Stimulated activated naive CD8-positive, alpha-beta T cell treated with anti-CD3 and anti-CD28 coated beads, Interleukin-15, Interleukin-2, amounts not matched to agents 100 ng/mL and 50 ng/mL, for 24 hours (primary cell): Measurements from ENCODE around the gene JADE1.

Experiments used
- H3K27ac Mint-ChIP-seq: one replicate; pipeline ENCODE4 v1.8.0; 2021; ENCODE audit warnings: mild to moderate bottlenecking, mixed read lengths
- H3K27me3 Mint-ChIP-seq: one replicate; pipeline ENCODE4 v1.8.0; 2021; ENCODE audit warnings: mixed read lengths
- H3K36me3 Mint-ChIP-seq: one replicate; pipeline ENCODE4 v1.8.0; 2021; ENCODE audit warnings: low read depth, mixed read lengths
- H3K4me1 Mint-ChIP-seq: one replicate; pipeline ENCODE4 v1.8.0; 2021; ENCODE audit warnings: low read depth, mixed read lengths
- H3K4me3 Mint-ChIP-seq: one replicate; pipeline ENCODE4 v1.8.0; 2021; ENCODE audit warnings: mild to moderate bottlenecking, mixed read lengths
- H3K9me3 Mint-ChIP-seq: one replicate; pipeline ENCODE4 v1.8.0; 2021; ENCODE audit warnings: mixed read lengths

JADE1 gene

DNA sequence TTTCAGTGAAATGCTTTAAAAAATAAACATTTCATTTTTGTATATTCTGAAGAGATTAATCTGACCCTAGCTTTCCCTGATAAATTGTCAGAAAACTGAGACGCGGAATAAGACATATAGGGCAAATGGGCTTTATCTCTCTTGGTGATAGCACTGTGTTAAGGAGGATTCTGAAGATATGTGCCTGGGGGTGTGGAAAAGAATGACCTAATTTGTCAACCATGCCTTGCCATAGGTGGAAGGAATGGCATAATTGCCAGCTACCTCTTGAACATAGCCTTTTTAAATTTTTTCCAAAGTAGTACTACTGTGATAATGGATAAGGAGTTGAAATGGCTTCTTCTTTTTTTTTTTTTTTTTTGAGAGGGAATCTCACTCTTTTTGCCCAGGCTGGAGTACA lies 11.7 kb downstream of the JADE1 start:
- H3K27ac Mint-ChIP-seq = no peak overlapping the region

DNA sequence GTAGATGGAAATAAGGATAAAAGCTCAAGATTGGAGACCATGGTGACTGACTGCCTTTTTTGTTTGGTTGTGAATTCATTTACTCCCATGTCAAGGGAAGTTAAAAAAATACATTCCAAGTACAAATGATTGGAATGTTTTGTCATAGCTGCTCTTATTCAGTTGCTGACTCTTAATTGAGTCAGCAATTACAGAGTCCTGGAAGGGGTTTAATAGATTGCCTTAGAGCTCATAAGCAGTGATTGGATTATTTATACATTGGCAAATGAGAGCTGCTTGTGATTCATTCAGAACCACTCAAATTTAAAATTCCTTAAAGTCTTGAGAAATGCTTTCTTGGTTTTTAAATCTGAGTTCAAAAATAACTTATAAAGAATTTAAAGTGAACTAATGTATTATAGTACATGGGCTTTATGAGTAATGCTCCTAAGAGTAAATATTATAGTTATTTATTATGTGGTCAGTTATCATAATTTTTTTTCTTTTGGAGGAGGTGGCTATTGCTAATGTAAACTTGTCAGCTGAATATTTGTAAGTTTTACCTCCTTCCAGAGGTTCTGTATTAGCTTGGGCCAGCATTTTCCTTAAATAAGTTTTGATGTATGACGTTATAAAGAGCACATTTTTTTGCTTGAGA lies 13.6 kb downstream of the JADE1 start:
- peaks cover 82% of the 10 kb centered on the region for H3K4me1 Mint-ChIP-seq
- no peaks in the 10 kb centered on the region for H3K27me3 Mint-ChIP-seq
- no peaks in the 10 kb centered on the region for H3K9me3 Mint-ChIP-seq
- H3K36me3 Mint-ChIP-seq = peaks cover 38% of the 10 kb centered on the region
- H3K4me3 Mint-ChIP-seq = no peak overlapping the region
- H3K27ac Mint-ChIP-seq = no peak overlapping the region

More for the DNA sequence above, 11.7 kb downstream of the JADE1 start:
- Mint-ChIP-seq H3K36me3 (peaks cover 42% of the 10 kb centered on the region), H3K4me3 (no peak overlapping the region), H3K27me3 (no peaks in the 10 kb centered on the region), H3K9me3 (no peaks in the 10 kb centered on the region), H3K4me1 (peaks cover 79% of the 10 kb centered on the region)

DNA sequence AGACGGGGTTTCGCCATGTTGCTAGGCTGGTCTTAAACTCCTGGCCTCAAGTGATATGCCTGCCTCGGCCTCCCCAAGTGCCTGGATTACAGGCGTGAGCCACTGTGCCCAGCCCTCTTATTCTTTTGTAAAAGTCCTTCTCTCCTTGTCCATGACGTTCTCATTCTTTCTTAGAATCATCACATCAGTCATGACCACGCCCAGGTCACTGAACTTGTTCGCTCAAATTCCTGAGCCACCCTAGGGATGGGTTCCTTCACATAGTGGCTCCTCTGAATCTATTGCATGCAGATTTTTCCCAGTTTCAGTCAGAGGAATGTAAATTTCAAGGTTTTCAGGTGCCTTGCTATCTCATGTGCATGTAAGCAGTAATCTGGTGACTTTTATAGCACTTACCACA lies 15.7 kb downstream of the JADE1 start:
- H3K36me3 Mint-ChIP-seq = peaks cover 32% of the 10 kb centered on the region
- H3K4me3 Mint-ChIP-seq = no peak overlapping the region
- H3K27me3 Mint-ChIP-seq = no peaks in the 10 kb centered on the region
- no peaks in the 10 kb centered on the region for H3K9me3 Mint-ChIP-seq
- H3K4me1 Mint-ChIP-seq = peaks cover 68% of the 10 kb centered on the region
- no peak overlapping the region for H3K27ac Mint-ChIP-seq

DNA sequence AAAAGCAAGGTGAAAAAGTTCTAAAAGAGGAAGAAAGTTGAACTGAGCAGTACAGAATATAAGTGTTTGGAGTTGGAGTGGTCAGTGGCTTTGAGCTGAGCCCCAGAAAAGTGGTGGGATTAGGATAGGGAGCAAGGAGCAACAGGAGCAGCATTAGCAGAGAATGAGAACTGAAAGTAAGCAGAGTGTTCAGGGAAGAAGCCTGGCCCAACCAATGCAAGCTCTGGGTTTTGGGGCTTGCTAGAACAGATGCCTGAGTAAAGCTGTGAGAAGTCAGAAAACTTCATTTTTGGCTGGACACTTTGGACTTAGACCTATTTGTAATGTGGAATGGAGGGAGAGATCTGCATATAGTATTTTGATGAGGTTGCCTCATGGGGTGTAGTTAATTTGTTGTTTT lies 17.8 kb downstream of the JADE1 start:
- Mint-ChIP-seq H3K36me3 (peaks cover 30% of the 10 kb centered on the region), H3K27ac (no peak overlapping the region)

DNA sequence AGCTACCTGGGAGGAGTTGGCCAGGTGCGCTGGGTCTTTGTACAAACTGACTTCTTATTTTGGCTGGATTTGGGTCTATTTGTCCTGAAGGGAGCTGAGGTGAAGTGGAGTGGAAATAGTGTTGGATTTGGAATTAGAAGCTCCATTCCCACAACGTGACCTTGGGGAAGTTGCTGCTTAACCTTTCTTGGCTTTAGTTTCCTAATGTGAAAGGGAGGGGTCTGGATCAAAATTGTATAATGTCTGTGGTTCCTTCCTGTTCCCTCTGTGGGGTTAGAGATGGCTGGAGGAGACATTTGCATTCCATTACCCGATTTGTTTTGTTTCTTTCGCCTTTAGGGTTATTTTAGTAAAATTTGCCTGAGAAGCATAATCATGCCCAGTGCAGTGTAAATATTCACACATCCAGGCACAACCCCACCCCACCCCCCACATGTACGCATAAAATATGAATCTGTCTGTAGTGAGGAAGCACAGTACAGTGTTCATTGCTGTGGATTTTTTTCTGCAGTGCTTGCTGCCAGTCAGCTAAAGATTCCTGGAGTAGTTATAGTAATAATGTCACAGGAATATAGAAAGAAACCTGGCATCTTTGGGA lies 21.5 kb downstream of the JADE1 start:
- no peak overlapping the region for H3K4me3 Mint-ChIP-seq
- no peaks in the 10 kb centered on the region for H3K27me3 Mint-ChIP-seq
- H3K27ac Mint-ChIP-seq = no peak overlapping the region
- no peaks in the 10 kb centered on the region for H3K9me3 Mint-ChIP-seq
- H3K4me1 Mint-ChIP-seq = peaks cover 41% of the 10 kb centered on the region
- H3K36me3 Mint-ChIP-seq = peaks cover 35% of the 10 kb centered on the region

More for the DNA sequence above, 17.8 kb downstream of the JADE1 start:
- H3K9me3 Mint-ChIP-seq = no peaks in the 10 kb centered on the region
- no peaks in the 10 kb centered on the region for H3K27me3 Mint-ChIP-seq
- peaks cover 67% of the 10 kb centered on the region for H3K4me1 Mint-ChIP-seq
- no peak overlapping the region for H3K4me3 Mint-ChIP-seq

DNA sequence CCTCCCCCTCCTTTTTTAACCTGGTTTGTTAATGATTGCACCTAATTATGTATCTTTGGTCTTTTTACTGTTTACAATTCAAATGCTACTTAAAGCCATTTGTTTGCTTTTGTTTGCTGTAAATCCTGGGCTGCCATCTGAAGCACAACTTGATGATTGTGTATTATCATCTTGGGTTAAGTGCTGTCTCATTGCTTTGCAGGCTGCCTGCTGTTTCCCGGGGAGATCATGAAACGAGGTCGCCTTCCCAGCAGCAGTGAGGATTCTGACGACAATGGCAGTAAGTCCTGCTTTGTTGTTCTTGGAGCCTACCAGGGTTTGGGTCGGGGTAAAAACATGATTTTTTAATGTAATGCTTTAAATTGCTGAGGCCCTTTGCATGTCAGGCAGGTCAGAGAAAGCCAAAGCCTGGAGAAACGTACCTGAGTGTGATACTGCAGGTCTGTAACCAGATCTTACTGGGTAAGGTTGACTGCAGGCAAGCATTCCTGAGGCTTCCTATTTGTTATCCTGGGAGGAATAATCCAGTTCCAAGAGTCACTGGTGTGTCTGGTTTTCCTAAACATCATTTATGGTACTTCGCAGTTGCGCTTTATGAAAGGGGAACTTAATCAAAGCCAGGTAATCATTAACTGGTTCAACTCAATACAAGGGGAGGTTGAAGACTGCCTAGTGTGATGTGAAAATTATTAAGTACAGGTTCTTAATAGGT lies 22.2 kb downstream of the JADE1 start:
- Mint-ChIP-seq H3K4me1 (peaks cover 38% of the 10 kb centered on the region), H3K4me3 (no peak overlapping the region), H3K27ac (peak overlapping the region; percentile 76), H3K27me3 (no peaks in the 10 kb centered on the region), H3K9me3 (no peaks in the 10 kb centered on the region), H3K36me3 (peaks cover 35% of the 10 kb centered on the region)

DNA sequence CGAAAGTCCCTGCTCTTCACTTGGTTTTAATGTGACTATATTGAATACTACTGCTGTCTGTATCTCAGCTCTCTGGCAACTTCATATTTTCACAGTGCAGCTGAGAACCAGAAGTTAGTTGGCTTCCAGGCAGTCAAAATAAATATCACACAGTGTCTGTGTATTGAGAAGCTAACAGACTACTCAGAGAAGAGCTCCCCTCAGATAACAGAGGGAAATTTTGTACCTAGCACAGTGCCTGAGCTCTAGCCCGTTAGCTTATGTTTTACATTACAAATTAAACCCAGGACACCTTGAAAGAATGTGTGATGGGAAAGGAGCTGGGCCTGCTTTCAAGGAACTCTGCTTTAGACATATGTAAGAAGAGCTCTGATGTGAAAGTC lies 22.7 kb downstream of the JADE1 start:
- Mint-ChIP-seq H3K9me3 (no peaks in the 10 kb centered on the region), H3K27me3 (no peaks in the 10 kb centered on the region), H3K4me1 (peaks cover 38% of the 10 kb centered on the region), H3K27ac (no peak overlapping the region), H3K4me3 (no peak overlapping the region), H3K36me3 (peaks cover 35% of the 10 kb centered on the region)

DNA sequence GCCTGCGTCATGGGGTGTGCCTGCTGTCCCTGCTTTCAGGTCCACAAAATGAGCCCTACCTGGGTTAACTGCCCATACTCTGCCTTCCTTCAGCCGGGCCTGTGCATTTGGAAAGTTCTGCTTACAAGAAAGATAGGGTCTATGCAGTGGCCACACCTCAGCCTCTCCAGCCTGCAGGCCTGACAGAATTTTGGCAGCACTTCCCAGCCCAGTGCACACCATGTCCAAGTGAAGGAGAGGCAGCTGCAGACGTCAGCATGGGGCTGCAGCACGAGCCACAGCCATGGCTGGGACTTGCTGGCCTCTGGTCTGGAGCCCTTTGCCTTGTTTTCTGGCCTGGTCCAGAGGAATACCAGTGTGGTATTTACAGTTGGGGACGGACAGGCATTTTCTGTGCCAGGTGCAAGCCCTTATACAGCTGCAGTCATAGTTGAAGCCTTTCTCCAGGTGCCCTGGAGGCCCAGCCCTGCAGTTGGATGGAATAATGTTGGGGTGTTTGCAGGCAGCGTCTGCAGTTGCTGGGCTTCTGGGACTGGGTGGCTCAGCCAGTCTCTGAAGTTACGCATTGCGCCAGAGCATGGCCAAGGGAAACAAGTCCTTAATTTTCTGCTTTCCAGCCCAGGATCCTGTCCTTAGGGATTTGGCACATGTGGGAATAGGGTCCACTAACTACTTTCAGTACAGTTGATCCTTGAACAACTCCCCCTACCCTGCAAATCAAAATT lies 26.2 kb downstream of the JADE1 start:
- H3K27me3 Mint-ChIP-seq = no peaks in the 10 kb centered on the region
- no peak overlapping the region for H3K27ac Mint-ChIP-seq
- no peak overlapping the region for H3K4me3 Mint-ChIP-seq
- peaks cover 19% of the 10 kb centered on the region for H3K36me3 Mint-ChIP-seq
- peaks cover 45% of the 10 kb centered on the region for H3K4me1 Mint-ChIP-seq
- H3K9me3 Mint-ChIP-seq = no peaks in the 10 kb centered on the region

DNA sequence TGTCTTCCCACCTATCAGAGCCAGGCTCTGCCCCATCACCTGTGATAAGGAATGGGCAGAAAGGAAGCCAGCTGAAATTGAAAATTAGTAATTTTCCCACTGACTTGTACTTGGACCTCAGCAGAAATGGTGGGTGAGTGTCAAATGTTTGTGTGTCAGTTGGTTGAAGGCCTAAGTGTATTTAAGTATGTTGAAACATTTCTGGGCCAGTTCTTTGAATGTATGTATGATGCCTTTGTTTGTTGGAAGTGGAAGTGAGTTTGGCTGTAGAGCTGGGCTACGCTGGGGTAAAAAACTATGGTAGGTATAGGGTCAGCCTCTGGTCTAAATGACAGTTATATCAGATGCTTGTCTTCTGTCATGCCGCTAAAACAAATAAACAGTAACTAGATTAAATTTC lies 27.7 kb downstream of the JADE1 start:
- H3K4me1 Mint-ChIP-seq = peaks cover 44% of the 10 kb centered on the region
- H3K27ac Mint-ChIP-seq = no peak overlapping the region
- no peak overlapping the region for H3K4me3 Mint-ChIP-seq
- H3K9me3 Mint-ChIP-seq = no peaks in the 10 kb centered on the region
- peaks cover 22% of the 10 kb centered on the region for H3K36me3 Mint-ChIP-seq
- no peaks in the 10 kb centered on the region for H3K27me3 Mint-ChIP-seq

DNA sequence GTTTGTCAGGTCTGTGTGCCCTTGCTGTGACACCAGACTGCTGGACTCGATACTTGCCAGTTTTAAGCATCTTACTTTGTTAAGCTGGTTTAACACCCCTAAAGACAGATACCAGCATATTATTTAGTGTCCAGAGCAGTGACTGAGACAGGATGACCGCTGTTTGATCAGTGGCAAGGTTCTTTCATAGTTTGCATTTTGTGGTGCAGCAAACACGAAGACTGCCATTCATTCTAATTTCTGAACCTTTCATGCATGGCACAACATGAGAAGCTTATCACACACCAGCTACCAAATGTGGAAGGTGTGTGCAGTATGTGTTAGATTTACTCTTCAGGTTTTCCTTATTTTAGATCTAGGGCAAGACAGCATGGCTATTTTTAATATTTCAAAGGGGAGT lies 28.2 kb downstream of the JADE1 start:
- Mint-ChIP-seq H3K4me1 (peaks cover 44% of the 10 kb centered on the region), H3K36me3 (peaks cover 21% of the 10 kb centered on the region), H3K27me3 (no peaks in the 10 kb centered on the region), H3K27ac (no peak overlapping the region), H3K9me3 (no peaks in the 10 kb centered on the region), H3K4me3 (no peak overlapping the region)

DNA sequence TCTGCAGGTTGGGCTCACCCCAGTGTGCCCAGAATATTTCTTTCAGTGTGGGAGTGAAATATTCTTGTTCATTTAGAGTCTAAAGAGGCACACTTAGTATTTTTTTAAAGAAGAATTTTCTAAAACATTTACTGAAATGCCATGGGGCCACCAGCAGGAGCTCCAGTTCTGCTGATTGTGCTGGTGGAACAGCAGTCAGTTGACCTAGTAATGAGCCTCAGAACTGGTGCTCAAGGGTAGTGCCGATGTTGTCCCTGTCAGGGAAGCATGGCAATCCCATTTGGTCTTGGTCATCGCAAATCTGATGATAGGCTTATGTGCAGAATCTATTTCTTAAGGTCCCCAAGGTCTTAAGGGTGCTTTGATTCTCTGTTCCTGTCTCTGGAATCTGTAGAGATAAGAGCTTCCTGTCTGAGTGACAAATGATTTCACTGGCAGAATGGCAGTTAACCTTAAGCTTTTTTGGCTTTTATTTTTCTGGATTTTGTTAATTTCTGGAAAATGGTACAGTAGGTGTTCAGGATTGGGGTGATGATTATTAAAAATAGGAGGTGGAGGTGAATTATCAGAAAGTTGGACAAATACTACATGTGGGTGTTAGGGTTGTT lies 31.3 kb downstream of the JADE1 start:
- Mint-ChIP-seq H3K27me3 (no peaks in the 10 kb centered on the region), H3K4me3 (no peak overlapping the region), H3K36me3 (peaks cover 41% of the 10 kb centered on the region), H3K27ac (peak overlapping the region; percentile 32), H3K9me3 (no peaks in the 10 kb centered on the region), H3K4me1 (peaks cover 44% of the 10 kb centered on the region)

DNA sequence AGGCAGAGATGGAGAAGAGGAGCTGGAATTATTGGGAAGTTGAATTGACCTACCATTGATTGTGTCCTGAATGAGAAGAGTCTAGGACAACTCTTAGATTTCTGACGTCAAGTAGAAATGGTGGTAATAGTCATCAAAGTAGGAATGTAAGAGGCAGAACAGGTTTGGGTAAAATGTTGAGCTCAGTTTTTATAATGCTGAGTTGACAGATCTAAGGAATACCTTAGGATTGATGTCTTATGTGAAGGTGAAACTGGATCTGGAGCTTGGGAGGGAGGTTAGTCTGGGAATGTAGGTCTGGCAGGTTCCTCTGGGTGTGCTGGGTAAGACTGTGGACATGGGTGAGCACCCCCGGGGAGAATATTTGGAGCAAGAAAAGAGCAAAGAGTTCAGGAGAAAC lies 31.9 kb downstream of the JADE1 start:
- peaks cover 42% of the 10 kb centered on the region for H3K4me1 Mint-ChIP-seq
- H3K36me3 Mint-ChIP-seq = peaks cover 45% of the 10 kb centered on the region
- H3K27me3 Mint-ChIP-seq = no peaks in the 10 kb centered on the region
- no peaks in the 10 kb centered on the region for H3K9me3 Mint-ChIP-seq
- peak overlapping the region; percentile 32 for H3K27ac Mint-ChIP-seq
- H3K4me3 Mint-ChIP-seq = no peak overlapping the region

DNA sequence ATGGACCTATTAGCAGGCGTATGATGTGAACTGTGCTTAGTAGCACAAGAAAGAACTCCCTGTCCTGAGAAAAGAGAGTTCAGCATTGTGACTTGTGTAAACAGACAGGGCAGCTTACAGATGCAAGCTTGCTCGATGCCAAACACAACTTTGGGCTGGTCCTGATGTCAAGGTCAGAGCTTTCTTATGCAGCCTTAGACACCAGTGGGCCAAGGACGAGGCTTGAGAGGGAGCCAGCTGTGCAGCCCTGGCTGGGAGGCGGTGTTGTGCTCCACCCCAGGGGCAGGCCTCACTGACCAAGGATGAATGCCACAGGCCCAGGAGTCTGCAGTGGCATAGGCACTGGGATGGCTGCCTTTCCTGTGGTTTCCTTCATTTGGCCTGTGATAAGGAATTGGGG lies 35.4 kb downstream of the JADE1 start:
- peaks cover 13% of the 10 kb centered on the region for H3K4me1 Mint-ChIP-seq
- no peaks in the 10 kb centered on the region for H3K27me3 Mint-ChIP-seq
- peaks cover 78% of the 10 kb centered on the region for H3K36me3 Mint-ChIP-seq
- no peak overlapping the region for H3K4me3 Mint-ChIP-seq
- H3K27ac Mint-ChIP-seq = no peak overlapping the region
- H3K9me3 Mint-ChIP-seq = no peaks in the 10 kb centered on the region

DNA sequence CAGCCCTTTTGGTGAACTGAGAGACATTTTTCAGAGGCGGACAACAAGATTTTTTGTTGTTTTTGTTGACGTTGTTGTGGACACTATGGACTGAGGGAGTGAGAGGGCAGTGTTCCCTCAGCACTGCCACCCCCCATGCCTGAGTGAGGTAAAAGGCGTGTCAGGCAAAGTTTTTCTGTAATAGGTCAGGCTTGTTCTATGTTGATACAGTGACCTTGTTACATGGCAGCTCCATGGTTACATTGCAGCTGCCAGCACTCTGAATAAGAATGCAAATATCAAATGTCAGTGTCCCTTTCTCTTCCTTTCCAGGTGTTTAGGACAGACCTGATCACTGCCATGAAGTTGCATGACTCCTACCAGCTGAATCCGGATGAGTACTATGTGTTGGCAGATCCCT lies 36.6 kb downstream of the JADE1 start:
- Mint-ChIP-seq H3K27me3 (no peaks in the 10 kb centered on the region), H3K27ac (no peak overlapping the region), H3K4me1 (peaks cover 6% of the 10 kb centered on the region), H3K36me3 (peaks cover 83% of the 10 kb centered on the region), H3K4me3 (no peak overlapping the region), H3K9me3 (no peaks in the 10 kb centered on the region)
